Right atrium auricular region (tissue), 2 donors: ENCODE results near the gene ITGA1. TPM values are rescaled to one million over a fixed set of nuclear protein-coding genes. Genes with fewer than 3 reads are reported as not detected.
"Not testable (repeated sequence)": the region's sequence is repeated elsewhere in the genome, so short reads cannot be mapped to it uniquely, and the experiment has no call there.

Experiments used
- DNase-seq: peaks from one replicate; pipeline ENCODE4 v3.0.0-alpha.2; 2019; ENCODE audit warnings: low spot score
- H3K27ac ChIP-seq, 2 donors: fragments of 200-600 bp; sonication (generic); 1 replicate in 1 of 2; 2 replicates in 1 of 2; pipeline ENCODE4 v1.5.1; 2016 to 2019
- H3K27me3 ChIP-seq, 2 donors: fragments of 200-600 bp; sonication (generic); one replicate each; pipeline versions ENCODE4 v1.5.1 to v1.6.0; 2017 to 2019
- H3K36me3 ChIP-seq: fragments of 200-600 bp; sonication (generic); one replicate; pipeline ENCODE4 v1.5.1; 2016
- H3K4me1 ChIP-seq, 2 donors: fragments of 200-600 bp; sonication (generic); one replicate each; pipeline versions ENCODE4 v1.5.1 to v1.6.0; 2017 to 2019
- H3K4me3 ChIP-seq, 2 donors: fragments of 200-600 bp; sonication (generic); 1 replicate in 1 of 2; 2 replicates in 1 of 2; pipeline ENCODE4 v1.5.1; 2017 to 2019; ENCODE audit warnings: mild to moderate bottlenecking in 1 of 2, moderate library complexity in 1 of 2
- H3K9me3 ChIP-seq, 2 donors: fragments of 200-600 bp; sonication (generic); one replicate each; pipeline ENCODE4 v1.5.1; 2019
- total RNA-seq, 2 donors: library from RNA; depleted of rRNA; stranded (reverse); fragments of >200 nt; gene quantifications; one replicate each; pipeline ENCODE4 v1.1.0, GENCODE V29; 2016
- TF ChIP-seq, protein P1 (sequence below), 2 donors: fragments of 200-600 bp; sonication (generic); IDR thresholded peaks; one replicate each; pipeline ENCODE4 v1.5.1; 2019; ENCODE audit warnings: antibody characterized with exemption in 2 of 2

Gene ITGA1
- total RNA-seq, 2 donors from 2014 or later, result 13.2 to 26.8 TPM

DNA sequence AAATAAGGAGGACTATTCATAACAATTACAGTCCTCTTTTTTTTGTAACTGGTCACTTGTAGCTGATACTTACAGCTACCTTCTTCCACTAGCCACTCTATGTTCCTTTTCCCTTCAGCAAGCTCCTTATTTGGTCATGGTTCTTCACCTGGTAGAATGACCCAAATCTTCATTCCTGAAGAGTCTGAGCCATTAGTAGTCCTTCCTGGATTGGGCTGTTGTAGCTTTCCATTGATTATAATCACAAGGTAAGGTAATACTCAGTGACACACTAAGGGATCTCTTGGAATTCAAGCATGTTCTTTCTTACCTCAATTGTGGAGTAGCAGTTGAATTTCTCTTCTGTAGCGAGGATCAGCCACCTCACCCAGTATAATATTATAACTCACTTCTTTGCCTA is 175.9 kb downstream of the ITGA1 start:
- Histone ChIP-seq H3K4me3 (no peak overlapping the region), H3K4me1 (no peaks in the 10 kb centered on the region), H3K36me3 (no peaks in the 10 kb centered on the region), H3K27ac (no peak overlapping the region), H3K27me3 (no peaks in the 10 kb centered on the region), H3K9me3 (no peaks in the 10 kb centered on the region)
- DNase-seq, result no peak
- TF ChIP-seq, protein P1, sequence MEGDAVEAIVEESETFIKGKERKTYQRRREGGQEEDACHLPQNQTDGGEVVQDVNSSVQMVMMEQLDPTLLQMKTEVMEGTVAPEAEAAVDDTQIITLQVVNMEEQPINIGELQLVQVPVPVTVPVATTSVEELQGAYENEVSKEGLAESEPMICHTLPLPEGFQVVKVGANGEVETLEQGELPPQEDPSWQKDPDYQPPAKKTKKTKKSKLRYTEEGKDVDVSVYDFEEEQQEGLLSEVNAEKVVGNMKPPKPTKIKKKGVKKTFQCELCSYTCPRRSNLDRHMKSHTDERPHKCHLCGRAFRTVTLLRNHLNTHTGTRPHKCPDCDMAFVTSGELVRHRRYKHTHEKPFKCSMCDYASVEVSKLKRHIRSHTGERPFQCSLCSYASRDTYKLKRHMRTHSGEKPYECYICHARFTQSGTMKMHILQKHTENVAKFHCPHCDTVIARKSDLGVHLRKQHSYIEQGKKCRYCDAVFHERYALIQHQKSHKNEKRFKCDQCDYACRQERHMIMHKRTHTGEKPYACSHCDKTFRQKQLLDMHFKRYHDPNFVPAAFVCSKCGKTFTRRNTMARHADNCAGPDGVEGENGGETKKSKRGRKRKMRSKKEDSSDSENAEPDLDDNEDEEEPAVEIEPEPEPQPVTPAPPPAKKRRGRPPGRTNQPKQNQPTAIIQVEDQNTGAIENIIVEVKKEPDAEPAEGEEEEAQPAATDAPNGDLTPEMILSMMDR (IDR thresholded peaks at IDR 0.05), result no peak

DNA sequence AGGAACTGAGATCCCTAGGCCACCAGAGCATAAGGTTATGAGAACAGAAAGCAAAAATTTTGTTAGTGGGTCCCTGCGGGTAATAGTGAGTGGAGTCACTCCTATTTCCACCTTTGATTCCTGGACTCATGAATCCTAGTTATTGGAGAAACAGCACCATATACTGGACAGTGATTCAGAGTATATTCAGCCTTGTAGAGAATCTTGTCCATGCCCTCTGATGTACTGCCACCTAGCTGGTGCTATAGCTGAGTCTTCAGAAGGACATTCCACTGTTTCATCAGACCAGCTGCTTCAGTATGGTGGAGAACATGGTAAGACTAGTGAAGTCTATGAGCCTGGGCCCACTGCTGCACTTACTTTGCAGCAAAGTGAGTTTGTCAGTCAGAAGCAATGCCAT is 176.4 kb downstream of the ITGA1 start:
- no peak overlapping the region for H3K4me3 ChIP-seq
- TF ChIP-seq, protein P1 (IDR thresholded peaks at IDR 0.05), result no peak
- H3K27ac ChIP-seq, result no peak overlapping the region
- no peaks in the 10 kb centered on the region for H3K9me3 ChIP-seq
- no peaks in the 10 kb centered on the region for H3K27me3 ChIP-seq
- DNase-seq, result no peak
- H3K4me1 ChIP-seq, result no peaks in the 10 kb centered on the region
- H3K36me3 ChIP-seq, result no peaks in the 10 kb centered on the region

DNA sequence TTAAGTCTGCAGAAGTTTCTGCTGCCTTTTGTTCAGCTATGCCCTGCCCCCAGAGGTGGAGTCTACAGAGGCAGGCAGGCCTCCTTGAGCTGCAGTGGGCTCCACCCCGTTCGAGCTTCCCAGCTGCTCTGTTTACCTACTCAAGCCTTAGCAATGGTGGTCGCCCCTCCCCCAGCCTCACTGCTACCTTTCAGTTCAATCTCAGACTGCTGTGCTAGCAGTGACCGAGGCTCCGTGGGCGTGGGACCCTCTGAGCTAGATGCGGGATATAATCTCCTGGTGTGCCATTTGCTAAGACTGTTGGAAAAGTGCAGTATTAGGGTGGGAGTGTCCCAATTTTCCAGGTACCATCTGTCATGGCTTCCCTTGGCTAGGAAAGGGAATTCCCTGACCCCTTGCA is 188.4 kb downstream of the ITGA1 start:
- not testable (repeated sequence) for H3K4me1 ChIP-seq, H3K36me3 ChIP-seq, H3K4me3 ChIP-seq, DNase-seq, H3K27me3 ChIP-seq, H3K27ac ChIP-seq
- H3K9me3 ChIP-seq, result peaks cover 0 to 13% of the 10 kb centered on the region in 2 donors

DNA sequence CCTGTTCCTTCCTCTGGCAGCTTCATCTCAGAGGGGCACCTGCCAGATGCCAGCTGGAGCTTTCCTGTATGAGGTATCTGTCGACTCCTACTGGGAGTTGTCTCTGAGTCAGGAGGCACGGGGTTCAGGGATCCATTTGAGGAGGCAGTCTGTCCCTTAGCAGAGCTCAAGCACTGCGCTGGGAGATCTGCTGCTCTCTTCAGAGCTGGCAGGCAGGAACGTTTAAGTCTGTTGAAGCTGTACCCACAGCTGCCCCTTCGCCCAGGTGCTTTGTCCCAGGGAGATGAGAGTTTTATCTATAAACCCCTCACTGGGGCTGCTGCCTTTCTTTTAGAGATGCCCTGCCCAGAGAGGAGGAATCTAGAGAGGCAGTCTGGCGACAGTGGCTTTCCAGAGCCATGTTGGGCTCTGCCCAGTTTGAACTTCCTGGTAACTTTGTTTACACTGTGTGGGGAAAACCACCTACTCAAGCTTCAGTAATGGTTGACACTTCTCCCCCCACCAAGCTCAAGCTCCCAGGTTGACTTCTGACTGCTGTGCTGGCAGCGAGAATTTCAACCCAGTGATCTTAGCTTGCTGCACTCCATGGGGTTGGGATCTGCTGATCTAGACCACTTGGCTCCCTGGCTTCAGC is 189.7 kb downstream of the ITGA1 start:
- H3K4me1 ChIP-seq, result no peaks in the 10 kb centered on the region
- H3K27ac ChIP-seq, result no peak overlapping the region
- no peak for DNase-seq
- H3K4me3 ChIP-seq, result no peak overlapping the region
- no peaks in the 10 kb centered on the region for H3K36me3 ChIP-seq
- H3K9me3 ChIP-seq, result peaks cover 0 to 13% of the 10 kb centered on the region in 2 donors
- TF ChIP-seq, protein P1 (IDR thresholded peaks at IDR 0.05), result no peak
- H3K27me3 ChIP-seq, result no peaks in the 10 kb centered on the region

DNA sequence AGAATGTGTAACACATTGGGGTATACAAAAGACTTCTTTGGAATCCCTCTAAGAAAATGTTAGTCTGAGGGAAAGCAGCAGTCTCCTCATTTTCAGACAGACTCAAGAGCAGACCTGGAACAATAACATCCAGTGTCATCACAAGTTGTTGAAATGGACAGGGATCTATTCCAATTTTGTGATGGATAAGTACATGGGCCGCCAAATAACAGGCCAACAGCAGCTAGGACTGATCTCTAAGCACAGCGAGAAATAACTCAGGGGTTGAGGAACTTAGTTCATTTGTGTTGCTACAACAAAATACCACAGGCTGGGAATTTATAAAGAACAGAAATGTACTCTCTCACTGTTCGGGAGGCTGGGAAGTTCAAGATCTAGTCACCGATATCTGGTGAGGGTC is 193.8 kb downstream of the ITGA1 start:
- TF ChIP-seq, protein P1 (IDR thresholded peaks at IDR 0.05), result no peak
- Histone ChIP-seq H3K4me1 (peaks cover 0 to 3% of the 10 kb centered on the region in 2 donors), H3K4me3 (no peak overlapping the region), H3K36me3 (no peaks in the 10 kb centered on the region), H3K27ac (no peak overlapping the region), H3K9me3 (peaks cover 0 to 8% of the 10 kb centered on the region in 2 donors), H3K27me3 (no peaks in the 10 kb centered on the region)
- no peak for DNase-seq

DNA sequence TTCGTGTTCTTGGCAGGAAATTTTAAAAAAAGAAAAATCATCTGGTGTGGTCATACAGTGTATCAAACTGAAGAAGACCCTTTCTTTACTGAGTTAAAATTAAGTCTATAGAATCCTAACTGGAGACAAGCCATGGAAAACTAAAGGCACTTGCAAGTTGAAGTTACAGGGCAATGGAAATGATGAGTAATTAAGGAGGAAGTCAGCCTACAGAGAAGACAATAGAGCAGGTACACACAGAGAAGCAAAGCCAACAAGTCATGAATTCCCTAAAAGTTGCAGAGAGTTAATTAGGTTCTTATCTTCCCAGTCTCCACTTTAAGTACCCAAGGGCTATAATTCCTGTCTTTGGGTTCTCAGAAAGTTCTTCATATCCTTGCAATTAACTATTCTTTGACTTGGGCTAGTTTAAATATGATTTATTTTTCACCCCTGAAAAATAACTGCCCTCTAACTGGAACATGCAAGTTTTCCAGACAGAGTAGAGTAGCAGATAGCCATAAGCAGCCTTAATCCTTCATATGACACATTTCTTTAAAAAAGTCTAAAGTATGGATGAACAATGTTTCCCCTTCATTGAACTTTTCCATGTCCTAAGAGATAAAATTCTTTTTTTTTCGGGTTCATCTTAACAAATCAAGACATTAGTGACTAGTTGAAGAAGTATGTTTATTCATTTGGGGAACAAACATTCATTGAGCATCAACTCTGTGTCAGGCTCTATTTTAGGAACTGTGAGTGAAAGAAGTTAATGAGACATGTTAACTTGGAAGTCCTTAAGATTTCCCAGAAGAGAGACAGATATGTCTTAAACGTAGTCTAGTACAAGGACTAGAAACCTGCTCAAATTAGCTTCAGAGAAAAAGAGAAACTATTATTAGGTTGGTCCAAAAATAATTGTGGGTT is 196.3 kb downstream of the ITGA1 start:
- DNase-seq, result no peak
- Histone ChIP-seq H3K4me1 (peaks cover 2 to 6% of the 10 kb centered on the region in 2 donors), H3K9me3 (no peaks in the 10 kb centered on the region), H3K27me3 (no peaks in the 10 kb centered on the region), H3K4me3 (no peak overlapping the region), H3K36me3 (no peaks in the 10 kb centered on the region), H3K27ac (no peak overlapping the region)
- TF ChIP-seq, protein P1 (IDR thresholded peaks at IDR 0.05), result no peak
